Measurements from ENCODE around the gene SPTY2D1. TPM values are rescaled to one million over a fixed set of nuclear protein-coding genes. Genes with fewer than 3 reads are reported as not detected.

Gene SPTY2D1
- total RNA-seq, 1 donor from 2014 or later = 17.0 TPM

DNA sequence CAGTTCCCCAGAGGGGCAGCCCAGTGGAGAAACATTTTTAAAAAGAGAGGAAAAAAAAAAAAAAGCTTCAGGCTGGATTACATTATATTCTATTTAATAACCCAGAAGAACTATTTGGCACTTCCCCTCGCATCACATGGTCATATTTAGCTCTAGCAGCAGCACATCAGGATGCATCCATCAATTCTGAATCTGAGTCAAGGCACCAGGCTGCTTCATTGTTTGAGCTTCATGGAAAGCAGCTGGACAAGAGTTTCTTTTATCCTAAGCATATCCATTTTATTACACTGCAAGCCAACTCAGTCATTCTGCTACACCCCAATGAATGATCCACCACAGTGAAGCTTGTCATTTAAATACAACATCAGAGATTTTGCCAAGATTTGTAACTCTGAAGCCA, 10.0 kb downstream of the SPTY2D1 start:
- Histone ChIP-seq H3K27me3 (ENCODE audit: control insufficient read depth, insufficient read depth, low read length) (no peaks in the 10 kb centered on the region), H3K4me3 (ENCODE audit: low read depth, low read length) (no peak overlapping the region), H3K36me3 (ENCODE audit: control insufficient read depth, insufficient read depth, low read length) (no peaks in the 10 kb centered on the region)
- TF ChIP-seq, protein P1, sequence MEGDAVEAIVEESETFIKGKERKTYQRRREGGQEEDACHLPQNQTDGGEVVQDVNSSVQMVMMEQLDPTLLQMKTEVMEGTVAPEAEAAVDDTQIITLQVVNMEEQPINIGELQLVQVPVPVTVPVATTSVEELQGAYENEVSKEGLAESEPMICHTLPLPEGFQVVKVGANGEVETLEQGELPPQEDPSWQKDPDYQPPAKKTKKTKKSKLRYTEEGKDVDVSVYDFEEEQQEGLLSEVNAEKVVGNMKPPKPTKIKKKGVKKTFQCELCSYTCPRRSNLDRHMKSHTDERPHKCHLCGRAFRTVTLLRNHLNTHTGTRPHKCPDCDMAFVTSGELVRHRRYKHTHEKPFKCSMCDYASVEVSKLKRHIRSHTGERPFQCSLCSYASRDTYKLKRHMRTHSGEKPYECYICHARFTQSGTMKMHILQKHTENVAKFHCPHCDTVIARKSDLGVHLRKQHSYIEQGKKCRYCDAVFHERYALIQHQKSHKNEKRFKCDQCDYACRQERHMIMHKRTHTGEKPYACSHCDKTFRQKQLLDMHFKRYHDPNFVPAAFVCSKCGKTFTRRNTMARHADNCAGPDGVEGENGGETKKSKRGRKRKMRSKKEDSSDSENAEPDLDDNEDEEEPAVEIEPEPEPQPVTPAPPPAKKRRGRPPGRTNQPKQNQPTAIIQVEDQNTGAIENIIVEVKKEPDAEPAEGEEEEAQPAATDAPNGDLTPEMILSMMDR (IDR thresholded peaks at IDR 0.05; ENCODE audit: insufficient read depth, low read length, poor library complexity, severe bottlenecking) = no peak
- DNase-seq (ENCODE audit: low read depth) = no peak

DNA sequence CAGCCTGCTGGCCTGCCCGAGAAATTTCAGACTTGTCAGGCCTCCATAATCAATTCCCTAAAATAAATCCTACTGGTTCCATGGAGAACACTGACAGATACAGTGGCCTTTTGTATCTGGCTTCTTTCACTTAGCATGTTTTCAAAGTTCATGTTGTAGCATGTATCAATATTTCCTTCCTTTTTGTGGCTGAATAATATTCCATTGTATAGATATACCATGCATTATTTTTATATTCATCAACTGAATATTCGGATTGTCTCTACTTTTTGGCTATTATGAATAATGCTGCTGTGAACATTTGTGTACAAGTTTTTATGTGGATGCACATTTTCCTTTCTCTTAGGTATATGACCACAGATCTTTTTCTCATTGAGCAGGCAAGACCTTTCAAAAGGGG, 10.4 kb downstream of the SPTY2D1 start:
- DNase-seq (ENCODE audit: low read depth) = no peak
- TF ChIP-seq, protein P1 (IDR thresholded peaks at IDR 0.05; ENCODE audit: insufficient read depth, low read length, poor library complexity, severe bottlenecking) = no peak
- Histone ChIP-seq H3K36me3 (ENCODE audit: control insufficient read depth, insufficient read depth, low read length) (no peaks in the 10 kb centered on the region), H3K4me3 (ENCODE audit: low read depth, low read length) (no peak overlapping the region), H3K27me3 (ENCODE audit: control insufficient read depth, insufficient read depth, low read length) (no peaks in the 10 kb centered on the region)

DNA sequence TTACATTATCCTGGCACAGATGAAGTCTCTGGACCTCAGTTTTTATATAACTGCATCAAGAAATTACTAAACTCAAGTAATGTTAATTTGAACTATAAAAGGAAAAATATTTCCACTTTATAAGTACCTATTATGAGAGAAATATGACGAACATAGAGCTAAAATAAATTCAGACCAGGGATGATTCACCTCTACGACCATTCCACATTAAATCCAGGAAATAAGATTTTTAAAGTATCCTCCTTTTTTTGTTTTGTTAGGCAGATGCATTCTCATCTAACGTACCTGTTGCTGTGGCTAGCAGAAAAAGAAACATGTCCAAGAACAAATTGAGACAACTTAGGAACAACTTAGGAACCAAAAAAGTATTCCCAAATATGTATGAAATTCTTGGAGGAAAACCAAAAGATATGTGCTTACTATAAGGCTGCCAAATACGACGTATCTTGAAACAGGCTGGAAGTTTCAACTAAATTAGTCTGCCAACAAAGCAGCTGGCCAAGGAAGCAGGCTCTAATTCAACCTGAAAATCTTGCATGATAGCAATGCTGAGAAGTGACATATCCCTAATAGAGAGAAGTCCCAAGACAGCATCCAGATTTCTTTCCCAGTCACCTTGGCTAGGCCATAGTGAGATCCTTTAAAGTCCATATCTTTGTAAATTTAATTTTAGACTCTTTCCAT, 15.7 kb downstream of the SPTY2D1 start:
- DNase-seq (ENCODE audit: low read depth) = no peak
- H3K27me3 ChIP-seq (ENCODE audit: control insufficient read depth, insufficient read depth, low read length) = no peaks in the 10 kb centered on the region

DNA sequence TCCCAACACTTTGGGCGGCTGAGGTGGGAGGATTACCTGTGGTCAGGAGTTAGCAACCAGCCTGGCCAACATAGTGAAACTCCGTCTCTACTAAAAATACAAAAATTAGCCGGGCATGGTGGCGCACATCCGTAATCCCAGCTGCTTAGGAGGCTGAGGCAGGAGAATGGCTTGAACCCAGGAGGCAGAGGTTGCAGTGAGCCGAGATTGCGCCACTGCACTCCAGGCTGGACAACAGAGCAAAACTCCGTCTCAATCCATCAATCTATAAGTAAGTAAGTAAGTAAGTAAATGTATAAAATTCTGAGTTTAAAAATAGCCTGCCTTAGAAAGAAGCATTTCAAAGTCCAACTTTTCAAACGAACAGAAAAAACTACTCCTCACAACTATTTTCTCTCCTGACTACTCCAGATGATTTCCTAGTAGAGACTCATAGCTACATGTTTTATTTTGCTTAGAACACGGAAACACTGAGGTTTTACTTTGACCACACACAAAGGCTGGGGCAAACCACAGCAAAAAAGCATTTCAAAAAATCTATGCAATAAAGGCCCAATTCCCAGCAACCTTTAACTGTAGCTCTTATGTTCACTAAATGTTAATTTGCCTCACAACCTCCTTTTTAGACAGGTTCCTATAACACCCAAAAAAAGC, 16.3 kb downstream of the SPTY2D1 start:
- TF ChIP-seq, protein P1 (IDR thresholded peaks at IDR 0.05; ENCODE audit: insufficient read depth, low read length, poor library complexity, severe bottlenecking) = no peak
- no peak for DNase-seq (ENCODE audit: low read depth)

More for the DNA sequence above, 15.7 kb downstream of the SPTY2D1 start:
- Histone ChIP-seq H3K4me3 (ENCODE audit: low read depth, low read length) (no peak overlapping the region), H3K36me3 (ENCODE audit: control insufficient read depth, insufficient read depth, low read length) (no peaks in the 10 kb centered on the region)
- TF ChIP-seq, protein P1 (IDR thresholded peaks at IDR 0.05; ENCODE audit: insufficient read depth, low read length, poor library complexity, severe bottlenecking) = no peak

DNA sequence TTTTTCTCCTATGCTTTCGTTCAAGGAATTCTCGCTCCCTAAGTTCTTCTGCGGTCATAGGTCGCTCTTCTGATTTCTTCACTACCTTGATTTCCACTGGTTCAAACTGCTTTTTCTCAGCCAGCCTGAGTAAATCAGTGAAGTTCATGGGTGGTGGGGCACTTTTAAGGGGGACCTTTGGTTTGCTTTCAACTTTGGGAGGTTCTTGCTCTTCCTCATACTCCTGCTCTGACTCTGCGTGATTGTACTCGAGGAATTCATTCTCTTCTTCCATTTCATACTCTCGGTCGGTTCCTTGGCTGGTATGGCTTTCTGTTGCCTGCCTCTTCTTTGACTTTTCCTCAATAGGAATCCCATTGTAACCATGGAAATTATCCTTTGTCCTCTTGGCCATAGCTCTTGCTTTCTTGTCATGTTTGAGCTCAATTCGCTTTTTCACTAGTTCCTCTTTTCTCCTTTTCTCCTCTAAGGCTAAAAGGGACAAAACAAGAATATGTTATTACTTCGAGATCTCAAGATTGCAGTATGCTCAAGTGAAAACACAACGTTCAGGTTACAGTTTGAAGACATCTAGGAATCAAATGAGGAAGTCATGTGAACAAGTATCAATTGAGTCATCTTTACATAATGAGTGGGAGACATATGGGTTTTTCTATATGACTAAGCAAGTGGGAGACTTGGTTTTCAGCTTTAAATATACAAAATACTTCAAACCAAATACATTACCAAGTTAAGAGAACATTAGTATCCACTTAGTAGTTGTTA, 18.3 kb downstream of the SPTY2D1 start:
- DNase-seq (ENCODE audit: low read depth) = no peak
- no peaks in the 10 kb centered on the region for H3K27me3 ChIP-seq (ENCODE audit: control insufficient read depth, insufficient read depth, low read length)
- H3K4me3 ChIP-seq (ENCODE audit: low read depth, low read length) = no peak overlapping the region
- H3K36me3 ChIP-seq (ENCODE audit: control insufficient read depth, insufficient read depth, low read length) = no peaks in the 10 kb centered on the region
- TF ChIP-seq, protein P1 (IDR thresholded peaks at IDR 0.05; ENCODE audit: insufficient read depth, low read length, poor library complexity, severe bottlenecking) = no peak

More for the DNA sequence above, 16.3 kb downstream of the SPTY2D1 start:
- Histone ChIP-seq H3K4me3 (ENCODE audit: low read depth, low read length) (no peak overlapping the region), H3K27me3 (ENCODE audit: control insufficient read depth, insufficient read depth, low read length) (no peaks in the 10 kb centered on the region), H3K36me3 (ENCODE audit: control insufficient read depth, insufficient read depth, low read length) (no peaks in the 10 kb centered on the region)

Measured in kidney epithelial cell (primary cell).